ENCODE results near the gene VAMP4.

Gene VAMP4

GRCh38 chr1:171780583-171781175 is 38.8 kb upstream of the VAMP4 start:
- peak; percentile 0; the same call in 2 of the 3 replicates for ATAC-seq

GRCh38 chr1:171772312-171772711 is 30.4 kb upstream of the VAMP4 start:
- TF ChIP-seq ARNTL (CRISPR knock-in tag; IDR thresholded peaks at IDR 0.05; ENCODE audit: borderline replicate concordance, low read depth) (no peak), CREB5 (CRISPR knock-in tag; IDR thresholded peaks at IDR 0.05; ENCODE audit: low read depth) (no peak), PPARA (CRISPR knock-in tag; IDR thresholded peaks at IDR 0.05; ENCODE audit: borderline replicate concordance) (no peak), ZC3H10 (CRISPR knock-in tag; IDR thresholded peaks at IDR 0.05) (no peak), POU6F1 (CRISPR knock-in tag; IDR thresholded peaks at IDR 0.05; ENCODE audit: borderline replicate concordance, low read depth) (no peak), OSR1 (CRISPR knock-in tag; IDR thresholded peaks at IDR 0.05) (no peak), CSRNP3 (CRISPR knock-in tag; IDR thresholded peaks at IDR 0.05) (no peak), BACH2 (CRISPR knock-in tag; IDR thresholded peaks at IDR 0.05; ENCODE audit: borderline replicate concordance) (no peak), ZFP30 (CRISPR knock-in tag; IDR thresholded peaks at IDR 0.05) (no peak), SNAI2 (CRISPR knock-in tag; IDR thresholded peaks at IDR 0.05) (no peak), RARB (CRISPR knock-in tag; IDR thresholded peaks at IDR 0.05) (no peak), ZFP3 (CRISPR knock-in tag; IDR thresholded peaks at IDR 0.05) (no peak), ZNF8 (CRISPR knock-in tag; IDR thresholded peaks at IDR 0.05) (no peak), TOX (CRISPR knock-in tag; IDR thresholded peaks at IDR 0.05; ENCODE audit: borderline replicate concordance) (no peak), ESRRG (CRISPR knock-in tag; IDR thresholded peaks at IDR 0.05) (no peak), TCF4 (CRISPR knock-in tag; IDR thresholded peaks at IDR 0.05; ENCODE audit: borderline replicate concordance) (no peak), CSDC2 (CRISPR knock-in tag; IDR thresholded peaks at IDR 0.05) (no peak), PATZ1 (CRISPR knock-in tag; IDR thresholded peaks at IDR 0.05; ENCODE audit: borderline replicate concordance) (no peak)
- ATAC-seq, result no peak

More at GRCh38 chr1:171780583-171781175, 38.8 kb upstream of the VAMP4 start:
- TF ChIP-seq GLIS3 (CRISPR knock-in tag; IDR thresholded peaks at IDR 0.05) (no peak), RARB (CRISPR knock-in tag; IDR thresholded peaks at IDR 0.05) (0 out of 2 replicates have a peak, but pooled peaks have one; percentile 52)

- ATAC-seq, result no peak
- TF ChIP-seq PPARA (CRISPR knock-in tag; IDR thresholded peaks at IDR 0.05; ENCODE audit: borderline replicate concordance), result no peak
- no peak for TF ChIP-seq ZNF565 (CRISPR knock-in tag; conservative IDR thresholded peaks at IDR 0.05; ENCODE audit: low read depth)
- TF ChIP-seq ZFP3 (CRISPR knock-in tag; IDR thresholded peaks at IDR 0.05), result no peak
- TF ChIP-seq ISL1 (CRISPR knock-in tag; IDR thresholded peaks at IDR 0.05), result no peak
- no peak for TF ChIP-seq CREB5 (CRISPR knock-in tag; IDR thresholded peaks at IDR 0.05; ENCODE audit: low read depth)
- no peak for TF ChIP-seq TCF4 (CRISPR knock-in tag; IDR thresholded peaks at IDR 0.05; ENCODE audit: borderline replicate concordance)
- TF ChIP-seq ZNF70 (CRISPR knock-in tag; IDR thresholded peaks at IDR 0.05), result no peak
- TF ChIP-seq ARNTL (CRISPR knock-in tag; IDR thresholded peaks at IDR 0.05; ENCODE audit: borderline replicate concordance, low read depth), result no peak
- no peak for TF ChIP-seq SNAI2 (CRISPR knock-in tag; IDR thresholded peaks at IDR 0.05)
- TF ChIP-seq ZC3H10 (CRISPR knock-in tag; IDR thresholded peaks at IDR 0.05), result no peak
- no peak for TF ChIP-seq TSHZ2 (CRISPR knock-in tag; IDR thresholded peaks at IDR 0.05)
- TF ChIP-seq PATZ1 (CRISPR knock-in tag; IDR thresholded peaks at IDR 0.05; ENCODE audit: borderline replicate concordance), result no peak
- TF ChIP-seq ZFP30 (CRISPR knock-in tag; IDR thresholded peaks at IDR 0.05), result no peak
- TF ChIP-seq TOX (CRISPR knock-in tag; IDR thresholded peaks at IDR 0.05; ENCODE audit: borderline replicate concordance), result no peak
- TF ChIP-seq BACH2 (CRISPR knock-in tag; IDR thresholded peaks at IDR 0.05; ENCODE audit: borderline replicate concordance), result no peak
- no peak for TF ChIP-seq GLIS3 (CRISPR knock-in tag; IDR thresholded peaks at IDR 0.05)
Observed at GRCh38 chr1:171769754-171770153, 27.9 kb upstream of the VAMP4 start.
